ENCODE measurements around the gene NLGN3.

The NLGN3 gene

GRCh38 chrX:71216485-71216884 lies 71.8 kb downstream of the NLGN3 start:
- DNase-seq: no peak

GRCh38 chrX:71217298-71217697 lies 72.7 kb downstream of the NLGN3 start:
- DNase-seq: no peak
